Measurements from ENCODE around the gene PAIP1.

- TF ChIP-seq EGR1 (IDR thresholded peaks at IDR 0.05): no peak
- TF ChIP-seq EP300 (IDR thresholded peaks at IDR 0.05; ENCODE audit: borderline replicate concordance): no peak
- TF ChIP-seq CREB1 (IDR thresholded peaks at IDR 0.05; ENCODE audit: low read depth): no peak
- no peak for TF ChIP-seq TCF12 (IDR thresholded peaks at IDR 0.05; ENCODE audit: low read depth)
- no peak for TF ChIP-seq REST (IDR thresholded peaks at IDR 0.05; ENCODE audit: low read depth)
- no peak for TF ChIP-seq RAD21 (IDR thresholded peaks at IDR 0.05; ENCODE audit: low read depth)
- no peak for TF ChIP-seq ZBTB7A (IDR thresholded peaks at IDR 0.05; ENCODE audit: low read depth)
- no peak for TF ChIP-seq NFIC (IDR thresholded peaks at IDR 0.05)
- no peak for TF ChIP-seq YY1 (IDR thresholded peaks at IDR 0.05; ENCODE audit: low read depth)
- TF ChIP-seq TAF1 (IDR thresholded peaks at IDR 0.05; ENCODE audit: low read depth): no peak
Observed at GRCh38 chr5:43571237-43571636, 14.4 kb upstream of the PAIP1 start.

Measured in Ishikawa (cell line).